ENCODE data around the gene C10orf105. TPM values are rescaled to one million over a fixed set of nuclear protein-coding genes. Genes with fewer than 3 reads are reported as not detected.

Gene C10orf105
- total RNA-seq, 1 donor from 2014 or later: 0.53 TPM

GRCh38 chr10:71666639-71667386 lies 52.8 kb downstream of the C10orf105 start:
- ATAC-seq (no peak), DNase-seq (ENCODE audit: low spot score) (no peak)
- intact Hi-C loops (cut with DNase I): no loop called here

- DNase-seq (ENCODE audit: low spot score) (no peak), ATAC-seq (no peak)
- intact Hi-C loops (cut with DNase I): no loop called here
Measured at GRCh38 chr10:71665456-71665855, 54.1 kb downstream of the C10orf105 start.

- DNase-seq (ENCODE audit: low spot score) (no peak), ATAC-seq (no peak)
- intact Hi-C loops (cut with DNase I): no loop called here
Measured at GRCh38 chr10:71664585-71664984, 55.0 kb downstream of the C10orf105 start.

GRCh38 chr10:71663311-71663710 lies 56.3 kb downstream of the C10orf105 start:
- ATAC-seq (no peak), DNase-seq (ENCODE audit: low spot score) (no peak)
- intact Hi-C loops (cut with DNase I): no loop called here

GRCh38 chr10:71661779-71662336 lies 57.7 kb downstream of the C10orf105 start:
- ATAC-seq: no peak
- no peak for DNase-seq (ENCODE audit: low spot score)
- intact Hi-C loops (cut with DNase I): no loop called here

Other genes starting within 250 kb of the C10orf105 start
- gene VSIR, start 53.7 kb upstream of the C10orf105 start, total RNA-seq: 171 TPM
- gene PSAP, start 131.5 kb upstream of the C10orf105 start, total RNA-seq: 920 TPM
- 36.5 TPM for gene CHST3, start 244.6 kb upstream of the C10orf105 start, total RNA-seq